Muscle of leg (tissue), 11 donors: ENCODE measurements around the gene NRL. TPM values are rescaled to one million over a fixed set of nuclear protein-coding genes. Genes with fewer than 3 reads are reported as not detected.

Experiments used
- DNase-seq: peaks from one replicate; pipeline ENCODE4 v3.0.0; 2013
- H3K27ac ChIP-seq: one replicate; pipeline ENCODE4 v1.5.1; 2013; ENCODE audit warnings: mild to moderate bottlenecking, low read length, control low read depth
- H3K27me3 ChIP-seq: one replicate; pipeline ENCODE4 v1.6.1; 2013; ENCODE audit warnings: low read length; ENCODE audit not compliant: control insufficient read depth, insufficient read depth
- H3K36me3 ChIP-seq: one replicate; pipeline ENCODE4 v1.6.1; 2013; ENCODE audit warnings: low read length; ENCODE audit not compliant: control insufficient read depth, insufficient read depth
- H3K4me1 ChIP-seq: one replicate; pipeline ENCODE4 v1.6.1; 2013; ENCODE audit warnings: low read length; ENCODE audit not compliant: control insufficient read depth, insufficient read depth
- H3K4me3 ChIP-seq: one replicate; pipeline ENCODE4 v1.5.1; 2013; ENCODE audit warnings: low read length, control low read depth
- H3K9me3 ChIP-seq: replicated peaks from 2 replicates; pipeline ENCODE4 v1.6.1; 2013; ENCODE audit warnings: low read depth, low read length; ENCODE audit not compliant: control insufficient read depth
- WGBS: methylation state at CpG from one replicate; pipeline ENCODE4 v1.1.5; 2013; ENCODE audit warnings: missing lambda C conversion rate; ENCODE audit not compliant: insufficient coverage; 5-methylcytosine and 5-hydroxymethylcytosine counted together
- polyA plus RNA-seq, 8 donors: library from polyadenylated mRNA; unstranded; fragments of 120-200 nt; gene quantifications; one replicate each; pipeline versions ENCODE4 v1.2.1 to v1.2.3, GENCODE V29; 2013; ENCODE audit warnings: inconsistent platforms in 1 of 8, low replicate concordance in 1 of 8; ENCODE audit not compliant: insufficient read length in 8 of 8, insufficient read depth in 1 of 8
- total RNA-seq: library from RNA; stranded (reverse); fragments of 120-200 nt; gene quantifications from one replicate; pipeline ENCODE4 v1.2.4, GENCODE V29; 2013

The NRL gene
- total and polyA plus RNA-seq, 9 donors, result 0.96 to 2.2 (median 1.8) TPM

DNA sequence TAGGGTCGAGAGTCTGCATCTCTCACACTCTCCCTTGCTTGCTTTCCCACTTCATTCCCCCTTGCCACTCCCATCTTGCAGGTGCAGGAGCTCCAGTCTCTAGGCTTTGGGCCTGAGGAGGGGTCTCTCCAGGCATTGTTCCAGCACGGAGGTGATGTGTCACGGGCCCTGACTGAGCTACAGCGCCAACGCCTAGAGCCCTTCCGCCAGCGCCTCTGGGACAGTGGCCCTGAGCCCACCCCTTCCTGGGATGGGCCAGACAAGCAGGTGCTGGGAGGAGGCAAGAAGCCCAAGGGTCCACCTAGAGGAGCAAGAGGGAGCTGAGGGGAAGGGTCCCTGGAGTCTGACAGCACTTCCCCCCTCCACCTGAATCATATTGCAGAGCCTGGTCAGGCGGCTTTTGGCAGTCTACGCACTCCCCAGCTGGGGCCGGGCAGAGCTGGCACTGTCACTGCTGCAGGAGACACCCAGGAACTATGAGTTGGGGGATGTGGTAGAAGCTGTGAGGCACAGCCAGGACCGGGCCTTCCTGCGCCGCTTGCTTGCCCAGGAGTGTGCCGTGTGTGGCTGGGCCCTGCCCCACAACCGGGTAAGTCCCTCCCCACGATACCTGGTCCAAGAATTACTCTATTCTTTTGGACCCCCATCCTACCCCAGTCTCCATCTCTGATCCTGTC is 36.8 kb upstream of the NRL start:
- no peak for DNase-seq
- WGBS, result 89% methylated on average over 8 of the region's 16 CpGs

DNA sequence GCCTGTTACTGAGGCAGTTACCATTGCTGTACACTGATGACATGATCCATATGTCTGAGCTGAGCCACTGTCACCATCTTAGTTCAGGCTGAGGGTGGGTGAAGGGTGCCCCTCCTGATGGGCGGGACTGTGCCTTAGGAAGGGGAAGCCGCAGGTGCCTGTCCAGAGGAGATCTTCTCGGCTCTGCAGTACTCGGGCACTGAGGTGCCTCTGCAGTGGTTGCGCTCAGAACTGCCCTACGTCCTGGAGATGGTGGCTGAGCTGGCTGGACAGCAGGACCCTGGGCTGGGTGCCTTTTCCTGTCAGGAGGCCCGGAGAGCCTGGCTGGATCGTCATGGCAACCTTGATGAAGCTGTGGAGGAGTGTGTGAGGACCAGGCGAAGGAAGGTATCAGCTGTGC is 36.2 kb upstream of the NRL start:
- Histone ChIP-seq H3K27me3 (no peaks in the 10 kb centered on the region), H3K9me3 (no peaks in the 10 kb centered on the region), H3K4me1 (peaks cover 13% of the 10 kb centered on the region), H3K27ac (no peak overlapping the region), H3K4me3 (no peak overlapping the region), H3K36me3 (peaks cover 64% of the 10 kb centered on the region)
- WGBS, result 87% methylated on average over 7 of the region's 9 CpGs
- no peak for DNase-seq

More for the DNA sequence above, 36.8 kb upstream of the NRL start:
- Histone ChIP-seq H3K27me3 (no peaks in the 10 kb centered on the region), H3K9me3 (no peaks in the 10 kb centered on the region), H3K4me1 (peaks cover 10% of the 10 kb centered on the region), H3K36me3 (peaks cover 68% of the 10 kb centered on the region), H3K4me3 (no peak overlapping the region), H3K27ac (no peak overlapping the region)

DNA sequence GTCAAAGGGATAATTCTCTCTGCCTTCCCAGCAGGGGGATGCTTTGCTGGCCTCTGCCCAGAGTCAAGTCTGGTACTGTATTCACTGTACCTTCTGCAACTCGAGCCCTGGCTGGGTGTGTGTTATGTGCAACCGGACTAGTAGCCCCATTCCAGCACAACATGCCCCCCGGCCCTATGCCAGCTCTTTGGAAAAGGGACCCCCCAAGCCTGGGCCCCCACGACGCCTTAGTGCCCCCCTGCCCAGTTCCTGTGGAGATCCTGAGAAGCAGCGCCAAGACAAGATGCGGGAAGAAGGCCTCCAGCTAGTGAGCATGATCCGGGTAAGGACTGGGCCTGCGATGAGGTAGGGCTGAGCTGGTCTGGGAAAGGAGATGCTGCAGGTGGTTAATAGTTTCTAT is 35.8 kb upstream of the NRL start:
- Histone ChIP-seq H3K27me3 (no peaks in the 10 kb centered on the region), H3K4me3 (no peak overlapping the region), H3K4me1 (peaks cover 17% of the 10 kb centered on the region), H3K9me3 (no peaks in the 10 kb centered on the region), H3K27ac (no peak overlapping the region), H3K36me3 (peaks cover 60% of the 10 kb centered on the region)
- DNase-seq, result no peak
- WGBS, result 83% methylated on average over 7 of the region's 9 CpGs

DNA sequence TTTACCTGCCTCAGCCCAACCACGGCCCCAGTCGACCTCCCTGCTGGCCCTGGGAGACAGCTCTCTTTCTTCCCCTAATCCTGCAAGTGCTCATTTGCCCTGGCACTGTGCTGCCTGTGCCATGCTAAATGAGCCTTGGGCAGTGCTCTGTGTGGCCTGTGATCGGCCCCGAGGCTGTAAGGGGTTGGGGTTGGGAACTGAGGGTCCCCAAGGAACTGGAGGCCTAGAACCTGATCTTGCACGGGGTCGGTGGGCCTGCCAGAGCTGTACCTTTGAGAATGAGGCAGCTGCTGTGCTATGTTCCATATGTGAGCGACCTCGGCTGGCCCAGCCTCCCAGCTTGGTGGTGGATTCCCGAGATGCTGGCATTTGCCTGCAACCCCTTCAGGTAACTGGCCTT is 35.3 kb upstream of the NRL start:
- Histone ChIP-seq H3K4me1 (peaks cover 22% of the 10 kb centered on the region), H3K9me3 (no peaks in the 10 kb centered on the region), H3K4me3 (no peak overlapping the region), H3K36me3 (peaks cover 60% of the 10 kb centered on the region), H3K27me3 (no peaks in the 10 kb centered on the region), H3K27ac (no peak overlapping the region)
- 92% methylated on average over 9 of the region's 9 CpGs for WGBS
- DNase-seq, result no peak

DNA sequence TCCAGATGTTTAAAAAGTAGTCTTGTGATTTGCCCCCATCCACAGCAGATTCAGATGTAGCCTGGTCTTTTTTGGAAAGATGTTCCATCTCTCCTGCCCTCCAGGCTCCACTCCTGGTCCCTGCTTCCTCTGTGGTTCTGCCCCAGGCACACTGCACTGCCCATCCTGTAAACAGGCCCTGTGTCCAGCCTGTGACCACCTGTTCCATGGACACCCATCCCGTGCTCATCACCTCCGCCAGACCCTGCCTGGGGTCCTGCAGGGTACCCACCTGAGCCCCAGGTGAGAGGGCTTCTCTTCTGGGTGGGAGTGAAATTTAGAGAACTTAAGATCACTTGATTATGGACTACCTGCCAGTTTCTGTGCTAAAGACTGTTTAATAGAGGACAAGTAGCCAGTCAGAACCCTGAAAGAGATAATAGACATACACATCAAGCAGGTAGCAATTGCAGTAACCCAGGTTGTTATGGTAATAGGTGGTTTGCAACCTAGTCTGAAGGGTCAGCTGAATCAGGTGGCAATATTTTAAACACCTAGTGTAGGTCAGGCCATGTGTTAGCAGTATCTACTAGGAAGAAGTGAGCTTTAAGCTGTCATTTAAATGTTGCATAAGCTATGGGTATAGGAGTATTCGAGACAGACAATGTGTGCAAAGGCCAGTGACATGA is 34.7 kb upstream of the NRL start:
- Histone ChIP-seq H3K36me3 (peaks cover 59% of the 10 kb centered on the region), H3K4me1 (peaks cover 25% of the 10 kb centered on the region), H3K9me3 (no peaks in the 10 kb centered on the region), H3K4me3 (no peak overlapping the region), H3K27ac (no peak overlapping the region), H3K27me3 (no peaks in the 10 kb centered on the region)
- 95% methylated on average over 3 of the region's 3 CpGs for WGBS
- peak; percentile 1 for DNase-seq

DNA sequence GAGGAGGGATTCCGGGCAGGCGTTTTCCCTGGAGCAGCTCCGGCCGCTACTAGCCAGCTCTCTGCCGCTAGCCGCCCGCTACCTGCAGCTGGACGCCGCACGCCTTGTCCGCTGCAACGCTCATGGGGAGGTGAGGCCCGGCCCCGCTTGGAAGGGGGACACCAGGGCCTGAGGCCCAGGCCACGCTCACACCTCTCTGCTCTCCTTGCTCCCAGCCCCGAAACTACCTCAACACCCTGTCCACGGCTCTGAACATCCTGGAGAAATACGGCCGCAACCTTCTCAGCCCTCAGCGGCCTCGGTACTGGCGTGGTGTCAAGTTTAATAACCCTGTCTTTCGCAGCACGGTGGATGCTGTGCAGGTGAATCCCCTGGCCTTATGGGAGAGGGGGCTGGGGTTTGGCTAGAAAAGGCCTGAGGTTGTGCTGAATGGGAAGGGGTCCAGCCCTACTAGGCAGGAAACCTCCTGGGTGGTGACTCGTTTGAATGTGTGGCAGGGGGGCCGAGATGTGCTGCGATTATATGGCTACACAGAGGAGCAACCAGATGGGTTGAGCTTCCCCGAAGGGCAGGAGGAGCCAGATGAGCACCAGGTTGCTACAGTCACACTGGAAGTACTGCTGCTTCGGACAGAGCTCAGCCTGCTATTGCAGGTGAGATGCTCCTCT is 33.1 kb upstream of the NRL start:
- WGBS, result 7% methylated on average over 23 of the region's 29 CpGs
- peak overlapping the region; percentile 63 for H3K4me3 ChIP-seq
- no peaks in the 10 kb centered on the region for H3K9me3 ChIP-seq
- H3K27me3 ChIP-seq, result no peaks in the 10 kb centered on the region
- H3K4me1 ChIP-seq, result peaks cover 25% of the 10 kb centered on the region
- H3K36me3 ChIP-seq, result peaks cover 68% of the 10 kb centered on the region
- DNase-seq, result no peak
- peak overlapping the region; percentile 57 for H3K27ac ChIP-seq

DNA sequence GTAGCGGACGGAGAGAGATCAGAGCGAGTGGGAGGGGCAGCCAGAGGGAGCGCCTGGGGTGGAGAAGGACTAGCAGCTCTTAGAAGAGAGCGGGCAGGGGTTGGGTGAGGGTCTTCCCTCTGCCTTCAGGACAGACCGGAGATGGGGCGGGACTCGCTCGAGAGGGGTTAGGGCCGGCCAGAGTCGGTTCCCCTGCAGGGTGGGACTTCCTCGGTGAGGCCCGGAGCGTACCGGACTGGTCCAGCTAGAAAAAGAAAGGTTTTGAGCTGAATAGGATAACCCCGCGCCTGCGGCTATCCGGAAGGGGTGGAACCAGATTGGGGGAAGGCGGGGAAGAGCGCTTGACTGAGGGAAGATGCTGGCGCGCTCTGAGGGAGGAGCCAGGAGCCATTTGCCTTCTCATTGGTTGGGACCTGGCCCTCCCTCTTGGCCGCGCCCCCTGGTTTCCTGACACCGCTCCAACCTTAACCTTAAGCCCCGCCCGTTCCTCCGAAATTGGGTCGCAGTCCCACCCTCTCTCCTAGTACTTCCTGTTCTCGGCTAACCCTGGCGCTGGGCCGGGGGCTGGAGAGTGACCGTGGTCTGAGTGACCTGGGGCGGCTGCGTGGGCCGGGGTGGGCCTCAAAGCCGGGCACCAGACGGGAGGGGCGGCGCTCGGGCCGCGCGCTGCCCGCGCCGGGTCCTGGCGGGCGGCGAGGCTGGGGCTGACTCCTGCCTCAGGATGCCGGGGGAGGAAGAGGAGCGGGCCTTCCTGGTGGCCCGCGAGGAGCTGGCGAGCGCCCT is 32.4 kb upstream of the NRL start, which contains the start of gene RNF31:
Gene RNF31 (plus strand): TSS at position 521 of the 783 bp plus-strand sequence. CDS start 201 bp downstream, at position 722.
- peak within 1 kb of the TSS; percentile 97 for H3K27ac ChIP-seq
- DNase-seq, result peak; percentile 100
- peaks cover 27% of the 10 kb centered on the region for H3K4me1 ChIP-seq
- H3K9me3 ChIP-seq, result no peaks in the 10 kb centered on the region
- peak within 1 kb of the TSS; percentile 63 for H3K4me3 ChIP-seq
- under 1% methylated on average over 55 of the region's 57 CpGs for WGBS
- peaks cover 63% of the 10 kb centered on the region for H3K36me3 ChIP-seq
- H3K27me3 ChIP-seq, result no peaks in the 10 kb centered on the region

DNA sequence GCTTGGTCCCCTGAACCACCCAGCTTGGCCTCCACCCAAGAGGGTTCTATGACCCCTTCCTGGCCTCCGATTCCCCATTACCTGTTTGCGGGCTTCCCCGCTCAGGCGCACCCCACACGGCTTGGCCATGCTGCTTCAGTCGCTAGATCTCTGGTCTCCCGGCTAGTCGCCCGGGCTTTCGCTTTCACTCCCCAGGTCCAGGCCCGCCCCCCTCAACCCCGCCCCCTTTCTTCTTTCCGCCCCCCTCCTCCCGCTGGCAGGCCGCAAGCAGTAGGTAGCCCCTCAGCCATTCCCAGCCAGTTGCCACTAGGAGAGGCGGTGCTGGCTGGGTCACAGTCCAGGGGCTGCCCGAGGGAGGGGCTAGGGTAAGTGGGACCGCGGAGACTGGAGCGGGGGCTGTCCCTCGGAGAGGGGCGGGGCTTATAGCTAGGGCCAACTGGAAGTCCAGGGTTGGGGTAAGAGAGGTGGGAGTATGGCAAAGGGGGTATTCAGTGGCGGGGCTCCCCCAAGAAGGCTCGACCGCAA is 31.8 kb upstream of the NRL start, which contains the start of gene PSME2:
Gene PSME2 (minus strand): TSS at position 158 of the 525 bp plus-strand sequence. CDS start 29 bp downstream, at position 129.
- peaks cover 32% of the 10 kb centered on the region for H3K4me1 ChIP-seq
- DNase-seq, result peak; percentile 98
- no peaks in the 10 kb centered on the region for H3K27me3 ChIP-seq
- WGBS, result 0% methylated on average over 16 of the region's 25 CpGs
- H3K27ac ChIP-seq, result peak within 1 kb of the TSS; percentile 97
- H3K4me3 ChIP-seq, result peak within 1 kb of the TSS; percentile 63
- no peaks in the 10 kb centered on the region for H3K9me3 ChIP-seq
- peaks cover 57% of the 10 kb centered on the region for H3K36me3 ChIP-seq

DNA sequence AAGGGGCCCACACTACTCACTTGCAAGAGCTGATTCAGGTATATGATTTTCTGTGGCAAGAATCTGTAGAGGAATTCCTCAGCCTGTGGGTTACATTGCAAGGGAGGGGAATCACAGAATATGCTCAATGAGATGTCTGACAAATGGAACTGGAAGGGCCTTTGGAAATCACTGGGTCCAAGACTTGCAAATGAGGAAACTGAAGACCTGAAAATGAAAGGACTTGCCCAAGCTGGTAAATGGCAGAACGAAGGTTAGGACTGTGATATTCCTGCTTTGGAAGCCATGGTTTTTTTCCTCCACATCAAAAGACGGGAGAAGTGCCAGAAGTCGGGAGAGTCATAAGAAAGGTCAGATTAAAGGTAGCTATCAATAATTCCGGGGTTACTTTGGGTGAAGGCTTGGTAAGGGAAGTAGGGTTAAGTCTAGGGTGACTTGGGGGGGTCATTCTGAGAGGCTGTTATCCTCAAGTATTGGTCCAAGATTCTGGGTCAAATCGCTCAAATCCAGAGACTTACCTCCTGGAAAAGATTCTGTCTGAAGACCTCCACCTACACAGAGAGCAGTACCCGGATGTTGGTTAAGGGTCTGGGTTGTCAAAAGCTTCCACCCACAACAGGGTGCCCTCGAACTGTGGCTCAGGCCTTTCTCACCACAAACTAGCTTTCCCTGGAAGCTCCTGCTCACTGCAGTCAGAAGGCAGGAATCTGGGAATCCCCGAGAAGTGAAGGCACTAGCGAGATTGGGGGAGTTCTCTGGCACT is 31.1 kb upstream of the NRL start:
- peaks cover 51% of the 10 kb centered on the region for H3K36me3 ChIP-seq
- WGBS, result 40% methylated on average over 1 of the region's 9 CpGs
- H3K4me3 ChIP-seq, result peak overlapping the region; percentile 63
- peaks cover 32% of the 10 kb centered on the region for H3K4me1 ChIP-seq
- H3K27ac ChIP-seq, result peak overlapping the region; percentile 97
- DNase-seq, result no peak
- no peaks in the 10 kb centered on the region for H3K27me3 ChIP-seq
- no peaks in the 10 kb centered on the region for H3K9me3 ChIP-seq
